ENCODE data around the gene EFHD1. TPM values are rescaled to one million over a fixed set of nuclear protein-coding genes. Genes with fewer than 3 reads are reported as not detected.

EFHD1 gene
- total and polyA plus RNA-seq, 10 donors, result 13.6 to 96.2 (median 46.4) TPM

GRCh38 chr2:232693344-232693743 is 59.9 kb downstream of the EFHD1 start:
- DNase-seq, result no peak
- H3K27ac ChIP-seq, result no peak overlapping the region

GRCh38 chr2:232696609-232697058 is 63.2 kb downstream of the EFHD1 start:
- Histone ChIP-seq H3K36me3 (peaks cover 0 to 6% (median 0%) of the 10 kb centered on the region in 6 donors), H3K27ac (peak overlapping the region; percentile 44 to 97 (median 94)), H3K4me3 (peak overlapping the region; percentile 75 to 98 (median 90)), H3K27me3 (replicated peaks in 1 of 7) (no peaks in the 10 kb centered on the region), H3K4me1 (peaks cover 22 to 47% (median 42%) of the 10 kb centered on the region in 6 donors), H3K9me3 (peaks cover 0 to 5% (median 0%) of the 10 kb centered on the region in 8 donors)
- TF ChIP-seq POLR2A (IDR thresholded peaks at IDR 0.05) (no peak), CTCF (IDR thresholded peaks at IDR 0.05 in 8 of 11, conservative IDR thresholded peaks at IDR 0.05 in 3 of 11) (no peak), POLR2AphosphoS5 (IDR thresholded peaks at IDR 0.05) (no peak)
- 46 to 55% (median 49%) methylated on average over 9 to 10 of the region's 10 CpGs for WGBS, 5 donors
- intact Hi-C loops (cut with DNase I; ENCODE audit: low total_unique reads), result no loop called here
- DNase-seq, result no peak

More at GRCh38 chr2:232693344-232693743, 59.9 kb downstream of the EFHD1 start:
- Histone ChIP-seq H3K4me3 (no peak overlapping the region), H3K36me3 (no peaks in the 10 kb centered on the region), H3K27me3 (replicated peaks in 1 of 7) (no peaks in the 10 kb centered on the region), H3K4me1 (peaks cover 5 to 15% (median 14%) of the 10 kb centered on the region in 6 donors), H3K9me3 (peaks cover 0 to 5% (median 0%) of the 10 kb centered on the region in 8 donors)
- WGBS, 5 donors, result 89 to 93% (median 91%) methylated on average over 4 of the region's 4 CpGs
- intact Hi-C loops (cut with DNase I; ENCODE audit: low total_unique reads), result no loop called here
- TF ChIP-seq POLR2A (IDR thresholded peaks at IDR 0.05), result no peak
- no peak for TF ChIP-seq CTCF (IDR thresholded peaks at IDR 0.05 in 8 of 11, conservative IDR thresholded peaks at IDR 0.05 in 3 of 11)
- TF ChIP-seq POLR2AphosphoS5 (IDR thresholded peaks at IDR 0.05), result no peak

- intact Hi-C loops (cut with DNase I; ENCODE audit: low total_unique reads), result no loop called here
These were observed 63.8 kb downstream of the EFHD1 start, which contains the start of gene GIGYF2 for GRCh38 chr2:232697059-232697806. TSS of gene GIGYF2 (plus strand) at chr2:232697331. CDS start at chr2:232735198, 37,867 bp downstream.

More at GRCh38 chr2:232697059-232697806, 63.8 kb downstream of the EFHD1 start, which contains the start of gene GIGYF2:
- no peaks in the 10 kb centered on the region for H3K27me3 ChIP-seq (replicated peaks in 1 of 7)
- H3K4me1 ChIP-seq, result peaks cover 22 to 53% (median 44%) of the 10 kb centered on the region in 6 donors
- peaks cover 0 to 5% (median 0%) of the 10 kb centered on the region in 8 donors for H3K9me3 ChIP-seq
- H3K27ac ChIP-seq, result peak within 1 kb of the TSS; percentile 78 to 97 (median 94)
- DNase-seq, result peak; percentile 97
- H3K36me3 ChIP-seq, result peaks cover 0 to 9% (median 0%) of the 10 kb centered on the region in 6 donors
- TF ChIP-seq POLR2A (IDR thresholded peaks at IDR 0.05), result no peak
- TF ChIP-seq CTCF (IDR thresholded peaks at IDR 0.05 in 8 of 11, conservative IDR thresholded peaks at IDR 0.05 in 3 of 11), result peak in 1 of 11 experiments; percentile 34
- TF ChIP-seq POLR2AphosphoS5 (IDR thresholded peaks at IDR 0.05), result peak; percentile 73 to 88 (median 87)
- H3K4me3 ChIP-seq, result peak within 1 kb of the TSS; percentile 75 to 98 (median 90)
- 0 to 1% (median 0%) methylated on average over 30 to 71 of the region's 71 CpGs for WGBS, 5 donors
